ENCODE data around the gene MAPK8IP1.

Gene MAPK8IP1

DNA sequence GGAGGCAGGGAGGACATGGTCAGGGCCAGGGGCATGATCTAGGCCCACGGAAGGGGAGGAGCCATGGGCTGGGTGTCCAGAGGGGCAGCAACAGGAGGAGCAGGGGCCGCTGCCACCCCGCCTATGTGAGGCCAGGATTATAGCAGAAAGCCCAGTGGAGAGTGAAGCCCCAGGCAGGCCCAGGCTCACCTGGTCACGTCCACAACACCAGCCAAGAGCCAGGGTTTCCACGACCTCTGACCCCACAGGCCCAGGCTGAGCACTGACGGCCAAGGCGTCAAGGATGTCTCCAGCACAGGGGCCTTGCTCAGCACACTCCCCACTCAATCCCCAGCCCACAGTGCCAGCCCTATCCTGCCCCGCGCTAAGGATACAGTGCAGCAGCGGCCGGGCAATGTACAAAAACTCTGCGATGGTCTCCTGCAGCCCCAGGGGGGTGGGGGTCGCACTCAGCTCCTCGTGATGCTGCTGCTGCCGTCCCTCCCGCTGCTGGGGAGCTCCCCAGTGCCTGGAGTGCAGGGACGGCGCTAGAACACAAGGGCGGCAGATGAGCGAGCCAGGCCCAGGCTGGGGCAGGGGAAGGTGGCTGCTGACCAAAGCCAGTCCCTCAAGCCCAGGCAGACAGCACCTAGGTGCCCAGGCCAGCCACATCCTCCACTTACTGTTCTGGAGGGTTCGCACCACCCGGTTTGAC lies 28.6 kb downstream of the MAPK8IP1 start:
- no peak for DNase-seq

DNA sequence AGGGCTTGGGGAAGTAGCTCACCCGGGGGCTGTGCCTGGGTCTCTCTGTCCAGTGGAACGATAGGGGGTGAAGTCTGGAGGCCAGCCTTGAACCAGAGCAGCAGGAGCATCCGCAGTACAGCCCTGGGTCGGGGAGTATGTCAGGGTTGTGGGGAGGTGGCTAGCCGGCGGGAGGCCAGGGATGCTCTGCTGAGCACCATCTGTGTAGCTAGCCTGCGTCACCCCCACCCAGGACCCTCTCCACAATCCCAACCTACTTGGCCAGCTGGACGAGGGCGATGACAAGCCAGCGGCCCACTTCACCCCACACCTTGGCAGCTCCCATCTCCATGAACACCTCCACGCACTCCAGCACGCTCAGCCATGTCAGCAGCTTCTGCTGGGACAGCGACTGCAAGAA lies 30.0 kb downstream of the MAPK8IP1 start:
- DNase-seq = no peak

DNA sequence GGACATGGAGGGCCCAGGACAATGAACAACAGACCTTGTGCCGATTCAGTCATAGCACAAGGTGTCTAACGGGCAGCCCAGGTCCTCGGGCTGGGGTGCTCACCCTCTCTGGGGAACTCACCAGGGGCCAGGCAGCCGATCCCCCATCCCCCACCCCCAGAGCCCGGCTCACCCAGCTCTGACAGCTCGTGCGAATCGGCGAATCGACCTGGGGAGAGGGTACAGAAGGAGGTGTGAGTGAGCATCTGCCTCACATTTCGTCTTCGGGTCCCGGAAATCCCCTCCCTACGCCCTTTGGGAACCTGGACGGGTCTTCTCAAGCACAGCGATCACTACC lies 31.8 kb downstream of the MAPK8IP1 start:
- DNase-seq = no peak

DNA sequence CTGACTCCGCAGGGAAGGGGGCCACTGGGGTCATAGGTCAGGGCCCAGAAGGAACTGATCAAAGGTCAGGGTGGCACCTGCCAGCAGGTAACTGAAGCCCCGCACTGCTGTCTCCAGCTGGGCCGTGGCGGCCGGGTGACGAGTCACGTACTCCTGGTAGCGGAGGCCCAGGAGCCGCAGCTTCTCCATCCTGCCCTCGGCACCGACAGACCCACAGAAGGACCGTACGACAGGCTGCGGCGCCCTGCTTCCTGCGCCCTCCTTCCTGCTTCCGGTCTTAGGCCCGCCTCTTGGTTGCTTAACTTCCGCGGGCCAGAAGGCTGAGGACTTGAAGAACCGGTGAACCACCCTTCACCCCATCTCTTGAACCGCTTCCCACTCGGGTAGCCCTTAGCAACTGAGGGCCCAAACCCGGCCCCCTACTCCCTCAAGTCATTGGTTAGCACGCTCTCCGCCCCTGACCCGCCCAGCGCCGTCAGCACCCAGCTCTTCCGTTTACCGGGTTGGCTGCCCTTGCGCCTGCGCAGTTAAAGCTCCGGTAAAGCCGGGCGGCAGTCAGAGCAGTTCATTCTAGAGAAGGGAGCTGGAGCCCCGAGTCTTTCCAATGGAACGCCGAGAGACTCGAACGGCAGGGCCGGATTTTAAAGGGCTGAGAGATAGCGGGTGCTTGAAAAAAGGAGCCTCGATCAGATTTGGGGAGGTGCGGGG lies 32.3 kb downstream of the MAPK8IP1 start, which contains the start of gene PEX16:
PEX16 (minus strand) TSS at position 255 of the 708 bp plus-strand sequence; CDS start at position 189, 66 bp downstream.
- DNase-seq = peak; percentile 79

DNA sequence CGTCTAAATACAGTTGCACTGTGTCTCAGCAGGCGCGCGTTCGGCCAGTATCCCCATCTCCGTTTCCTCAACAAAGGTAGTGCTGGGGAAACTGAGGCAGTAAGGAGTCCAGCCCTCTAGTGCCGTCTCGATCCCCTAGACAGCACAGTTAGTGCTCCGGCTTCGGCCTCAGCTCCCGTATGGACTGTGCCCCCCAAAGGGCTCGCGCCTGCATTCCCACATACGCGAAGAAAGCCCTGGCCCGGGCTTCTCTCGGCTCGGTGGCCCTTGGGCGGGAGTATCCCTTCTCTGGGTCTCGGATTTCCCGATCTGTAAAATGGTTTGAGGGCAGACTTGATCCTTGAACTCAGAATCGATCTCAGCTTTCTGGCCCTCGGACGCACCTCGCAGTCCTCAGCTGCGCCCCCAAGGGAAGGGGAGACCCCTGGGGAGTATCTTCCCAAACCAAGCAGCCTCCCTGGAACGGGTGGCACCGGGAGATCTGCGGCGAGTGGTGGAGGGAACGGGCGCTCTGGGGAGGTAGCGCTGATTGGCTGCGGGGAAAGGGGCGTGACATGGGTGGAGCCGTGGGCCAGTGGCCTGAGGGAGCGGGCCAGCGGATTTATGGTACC lies 33.0 kb downstream of the MAPK8IP1 start:
- no peak for DNase-seq

DNA sequence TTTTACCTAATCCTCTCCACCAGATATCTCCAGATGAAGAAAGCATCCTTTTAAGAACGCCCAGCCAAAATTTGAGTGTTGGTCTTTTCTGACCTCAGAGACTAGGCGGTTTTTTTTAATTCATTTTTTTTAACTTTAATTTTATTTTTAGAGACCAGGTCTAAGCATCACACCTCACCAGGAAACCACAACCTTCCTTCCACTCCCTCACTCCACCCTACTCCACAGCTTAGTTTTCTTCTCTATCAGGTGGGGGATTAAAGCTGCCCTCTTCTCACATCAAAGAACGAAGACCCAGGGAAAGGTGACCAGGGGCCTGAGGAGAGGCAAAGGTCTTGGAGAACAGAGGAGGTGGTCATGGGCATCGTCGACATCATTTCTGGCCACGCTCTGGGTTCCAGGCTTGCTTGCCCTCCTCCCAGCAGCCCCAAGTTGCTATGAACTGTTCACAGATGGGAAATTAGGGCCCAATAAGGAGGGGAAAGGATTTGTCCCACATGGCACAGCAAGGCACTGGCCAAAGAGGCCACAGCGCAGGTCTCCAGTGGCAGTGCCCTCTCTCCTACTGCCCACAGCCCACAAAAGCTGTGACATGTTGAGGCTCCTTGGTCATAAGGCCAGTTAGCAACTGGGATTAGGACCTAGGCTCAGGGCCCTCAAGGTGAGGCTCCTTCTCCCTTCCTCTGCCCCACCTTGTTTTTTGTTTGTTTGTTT lies 33.7 kb downstream of the MAPK8IP1 start:
- DNase-seq = no peak

DNA sequence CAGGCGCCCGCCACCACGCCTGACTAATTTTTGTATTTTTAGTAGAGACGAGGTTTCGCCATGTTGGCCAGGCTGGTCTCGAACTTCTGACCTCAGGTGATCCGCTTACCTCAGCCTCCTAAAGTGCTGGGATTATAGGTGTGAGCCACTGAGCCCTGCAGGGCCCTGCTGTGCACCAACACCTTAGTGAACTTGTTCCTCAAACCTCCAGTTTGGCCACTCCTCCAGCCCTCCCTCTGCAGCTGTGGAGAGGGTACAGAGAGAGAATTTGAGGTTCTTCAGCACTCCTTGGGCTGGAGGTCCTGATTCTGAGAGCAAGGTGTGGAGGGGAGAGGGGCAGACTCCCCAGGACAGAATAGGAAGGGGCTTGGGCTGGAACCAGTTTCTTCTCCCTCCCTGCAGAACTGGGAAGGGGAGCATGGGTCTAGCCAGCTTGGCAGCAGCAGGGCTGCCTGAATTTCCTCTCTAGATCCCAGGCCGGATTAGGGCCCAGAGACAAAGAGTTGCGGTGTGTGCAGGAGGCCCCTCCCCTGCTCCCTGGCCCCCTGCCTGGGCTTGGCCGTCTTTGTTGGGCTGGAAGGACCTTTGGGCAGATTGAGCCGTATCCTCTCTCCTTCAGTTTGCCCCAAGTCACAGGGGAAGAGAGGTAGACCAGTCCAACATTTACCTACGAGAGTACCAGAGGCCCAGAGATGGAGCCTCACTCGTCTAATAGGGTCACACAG lies 34.5 kb downstream of the MAPK8IP1 start:
- no peak for DNase-seq

DNA sequence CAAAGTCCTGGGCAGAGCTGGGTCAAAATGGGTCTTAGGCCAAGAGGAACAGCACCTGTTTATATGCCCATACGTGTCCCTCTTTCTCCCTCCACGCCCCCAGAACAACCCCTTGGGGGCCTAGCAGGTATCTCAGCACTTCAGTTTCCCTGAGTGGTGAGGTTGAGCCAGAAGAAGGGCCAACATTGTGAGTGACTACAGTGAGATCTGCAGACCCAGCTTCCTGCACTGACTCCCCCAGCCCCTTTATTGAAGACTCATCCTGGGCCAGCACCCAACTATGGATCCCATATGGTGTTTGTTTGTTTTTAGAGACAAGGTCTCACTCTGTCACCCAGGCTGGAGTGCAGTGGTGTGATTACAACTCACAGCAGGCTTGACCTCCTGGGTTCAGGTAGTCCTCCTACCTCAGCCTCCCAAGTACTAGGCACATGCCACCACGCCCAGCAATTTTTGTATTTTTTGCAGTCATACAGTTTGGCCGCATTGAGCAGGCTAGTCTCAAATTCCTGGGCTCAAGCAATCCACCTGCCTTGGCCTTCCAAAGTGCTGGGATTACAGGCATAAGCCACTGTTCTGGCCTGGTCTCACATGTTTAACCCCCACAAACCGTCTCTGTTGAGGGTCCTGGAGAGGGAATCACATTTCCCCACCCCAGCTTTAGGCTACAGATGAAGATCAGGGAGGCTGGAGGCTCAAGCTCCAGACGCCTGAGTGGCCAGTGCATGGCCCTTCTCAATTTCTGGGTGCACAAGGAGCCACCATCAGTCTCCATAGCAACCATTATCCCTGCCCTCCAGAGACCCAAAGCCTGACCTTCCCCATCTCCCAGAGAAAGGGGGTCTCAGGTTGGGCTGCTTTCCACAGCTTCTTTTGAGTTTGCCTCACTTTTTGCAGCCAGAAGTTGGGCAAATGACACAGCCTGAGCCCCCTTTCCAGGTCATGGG lies 35.4 kb downstream of the MAPK8IP1 start:
- DNase-seq = no peak

DNA sequence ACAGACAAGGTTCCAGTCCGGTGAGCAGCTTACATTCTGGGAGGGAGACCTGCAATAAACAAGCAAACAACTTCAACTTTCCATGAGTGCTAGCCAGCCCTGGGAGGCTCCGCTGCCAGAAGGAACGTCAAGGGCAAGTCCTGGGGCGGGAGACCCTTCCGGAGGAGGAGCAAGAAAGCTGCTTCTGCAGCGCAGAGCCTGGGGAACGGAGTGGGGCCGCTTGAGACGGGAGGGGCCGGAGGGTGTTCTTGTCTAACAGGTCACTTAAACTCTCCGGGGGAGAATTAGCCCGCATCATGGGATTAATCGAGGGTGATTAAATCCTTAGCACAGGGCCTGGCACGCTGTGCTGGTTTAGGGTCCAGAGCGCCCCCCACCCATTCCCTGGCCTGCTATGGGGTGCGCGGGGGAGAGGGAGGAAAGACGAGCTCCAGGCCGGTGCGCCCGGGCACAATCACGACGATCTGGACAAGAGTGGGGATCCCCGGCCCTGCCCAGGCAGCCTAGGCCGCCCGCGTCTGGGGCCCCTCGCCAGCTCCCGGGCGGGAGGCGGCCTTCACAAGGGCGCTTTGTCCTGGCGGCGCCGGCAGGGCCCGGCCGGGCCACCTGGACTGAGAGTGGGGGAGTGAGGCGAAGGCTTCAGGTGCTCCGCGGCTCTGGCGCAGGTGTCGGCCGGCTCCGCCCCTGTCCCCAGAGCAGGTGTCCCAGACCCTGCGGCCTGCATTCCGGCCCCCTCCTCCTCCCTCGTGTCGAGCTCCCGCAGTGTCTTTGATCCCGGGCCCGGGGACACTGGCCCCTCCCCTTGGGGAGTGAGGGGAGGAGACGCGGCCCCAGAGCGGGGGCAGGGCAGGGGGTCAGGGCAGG lies 36.3 kb downstream of the MAPK8IP1 start:
- peak; percentile 59 for DNase-seq

DNA sequence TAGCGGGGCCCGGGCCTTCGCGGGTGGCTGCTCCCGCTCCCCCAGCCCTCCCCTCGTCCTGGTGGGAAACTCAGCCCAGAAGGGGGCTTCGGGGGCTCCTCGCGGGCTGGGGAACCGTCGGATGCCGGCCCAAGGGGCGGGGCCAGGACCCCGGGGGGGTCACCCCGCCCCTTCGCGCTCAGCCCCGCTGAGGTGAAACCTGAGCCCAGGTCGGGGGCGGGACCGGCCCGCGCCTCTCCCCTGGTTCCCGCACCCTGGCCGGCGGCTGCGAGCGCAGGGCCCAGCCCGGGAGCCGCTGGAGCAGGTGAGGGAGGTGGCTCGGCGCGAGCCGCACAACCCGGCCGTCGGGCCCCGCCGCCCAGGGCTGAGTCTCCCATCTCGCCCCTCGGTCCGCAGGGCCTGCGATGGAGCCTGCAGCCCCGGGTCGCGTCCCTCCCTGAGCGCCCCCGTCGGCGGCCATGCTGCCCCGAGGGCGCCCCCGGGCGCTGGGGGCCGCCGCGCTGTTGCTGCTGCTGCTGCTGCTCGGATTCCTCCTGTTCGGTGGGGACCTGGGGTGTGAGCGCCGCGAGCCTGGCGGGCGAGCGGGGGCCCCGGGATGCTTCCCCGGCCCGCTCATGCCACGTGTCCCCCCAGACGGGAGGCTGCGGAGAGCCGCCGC lies 37.1 kb downstream of the MAPK8IP1 start, which contains the start of gene LARGE2:
LARGE2 (plus strand) TSS at position 232 of the 658 bp plus-strand sequence; CDS start at position 459, 227 bp downstream.
- DNase-seq = peak; percentile 21

DNA sequence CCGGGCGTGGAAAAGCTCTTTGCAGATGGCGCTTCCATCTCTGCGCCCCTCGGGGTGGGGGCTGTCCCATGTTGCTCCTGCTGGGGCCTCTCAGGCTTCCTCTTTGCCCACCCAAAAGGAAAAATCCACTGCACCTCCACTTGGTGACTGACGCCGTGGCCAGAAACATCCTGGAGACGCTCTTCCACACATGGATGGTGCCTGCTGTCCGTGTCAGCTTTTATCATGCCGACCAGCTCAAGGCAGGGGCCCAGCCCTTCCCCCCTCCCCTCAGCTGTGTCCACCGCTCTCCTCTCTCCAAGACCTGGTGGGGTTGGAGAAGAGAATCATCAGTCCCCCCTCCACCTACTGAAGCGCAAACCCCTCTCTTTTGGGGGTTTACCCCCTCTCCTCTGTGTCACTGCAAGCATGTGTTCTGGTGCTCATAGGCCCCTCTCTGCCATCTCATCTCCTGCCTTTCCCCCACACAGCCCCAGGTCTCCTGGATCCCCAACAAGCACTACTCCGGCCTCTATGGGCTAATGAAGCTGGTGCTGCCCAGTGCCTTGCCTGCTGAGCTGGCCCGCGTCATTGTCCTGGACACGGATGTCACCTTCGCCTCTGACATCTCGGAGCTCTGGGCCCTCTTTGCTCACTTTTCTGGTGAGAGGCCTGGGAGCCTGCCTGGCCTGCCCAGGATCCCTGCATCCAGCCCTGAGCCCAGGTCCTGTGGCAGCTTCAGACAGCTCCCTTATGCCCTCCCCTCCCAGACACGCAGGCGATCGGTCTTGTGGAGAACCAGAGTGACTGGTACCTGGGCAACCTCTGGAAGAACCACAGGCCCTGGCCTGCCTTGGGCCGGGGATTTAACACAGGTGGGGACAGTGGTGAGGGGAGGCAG lies 38.8 kb downstream of the MAPK8IP1 start:
- no peak for DNase-seq

DNA sequence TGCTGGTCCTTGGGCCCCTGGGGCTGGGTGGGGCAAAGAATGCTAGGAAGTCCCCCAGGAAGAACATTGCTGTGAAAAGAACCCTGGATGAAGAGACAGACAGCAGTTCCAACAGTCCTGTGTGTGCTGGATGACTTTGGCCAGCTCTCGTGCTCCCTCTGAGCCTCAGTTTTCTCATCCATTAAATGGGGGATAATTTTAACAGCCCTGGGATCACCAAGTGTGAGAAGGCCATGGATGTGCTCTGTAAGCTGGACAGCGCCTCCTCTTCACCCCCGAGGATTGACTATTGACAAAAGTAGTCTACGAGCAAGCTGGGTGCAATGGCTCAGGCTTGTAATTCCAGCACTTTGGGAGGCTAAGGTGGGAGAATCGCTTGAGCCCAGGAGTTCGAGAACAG lies 39.5 kb downstream of the MAPK8IP1 start:
- no peak for DNase-seq

DNA sequence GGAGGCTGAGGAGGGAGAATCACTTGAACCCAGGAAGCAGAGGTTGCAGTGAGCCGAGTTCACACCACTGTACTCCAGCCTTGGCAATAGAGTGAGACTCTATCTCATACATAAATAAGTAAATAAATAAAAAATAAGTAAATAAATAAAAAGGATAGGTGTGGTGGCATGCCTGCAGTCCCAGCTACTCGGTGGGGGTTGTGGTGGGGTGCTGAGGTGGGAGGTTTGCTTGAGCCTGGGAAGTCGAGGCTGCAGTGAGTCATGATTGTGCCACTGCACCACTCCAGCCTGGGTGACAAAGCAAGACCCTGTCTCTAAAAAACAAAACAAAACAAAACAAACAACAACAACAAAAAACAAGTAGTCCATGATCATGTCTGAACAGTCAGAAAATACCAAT lies 40.1 kb downstream of the MAPK8IP1 start:
- no peak for DNase-seq

DNA sequence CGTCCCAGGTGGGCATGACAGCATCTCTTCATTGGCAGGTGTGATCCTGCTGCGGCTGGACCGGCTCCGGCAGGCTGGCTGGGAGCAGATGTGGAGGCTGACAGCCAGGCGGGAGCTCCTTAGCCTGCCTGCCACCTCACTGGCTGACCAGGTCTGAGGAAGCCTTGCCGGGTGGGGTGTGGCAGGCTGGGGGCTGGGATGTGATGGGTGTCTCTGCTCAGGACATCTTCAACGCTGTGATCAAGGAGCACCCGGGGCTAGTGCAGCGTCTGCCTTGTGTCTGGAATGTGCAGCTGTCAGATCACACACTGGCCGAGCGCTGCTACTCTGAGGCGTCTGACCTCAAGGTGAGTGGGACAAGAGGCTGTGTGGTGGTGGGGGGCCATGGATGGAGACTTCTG lies 40.5 kb downstream of the MAPK8IP1 start:
- DNase-seq = no peak

DNA sequence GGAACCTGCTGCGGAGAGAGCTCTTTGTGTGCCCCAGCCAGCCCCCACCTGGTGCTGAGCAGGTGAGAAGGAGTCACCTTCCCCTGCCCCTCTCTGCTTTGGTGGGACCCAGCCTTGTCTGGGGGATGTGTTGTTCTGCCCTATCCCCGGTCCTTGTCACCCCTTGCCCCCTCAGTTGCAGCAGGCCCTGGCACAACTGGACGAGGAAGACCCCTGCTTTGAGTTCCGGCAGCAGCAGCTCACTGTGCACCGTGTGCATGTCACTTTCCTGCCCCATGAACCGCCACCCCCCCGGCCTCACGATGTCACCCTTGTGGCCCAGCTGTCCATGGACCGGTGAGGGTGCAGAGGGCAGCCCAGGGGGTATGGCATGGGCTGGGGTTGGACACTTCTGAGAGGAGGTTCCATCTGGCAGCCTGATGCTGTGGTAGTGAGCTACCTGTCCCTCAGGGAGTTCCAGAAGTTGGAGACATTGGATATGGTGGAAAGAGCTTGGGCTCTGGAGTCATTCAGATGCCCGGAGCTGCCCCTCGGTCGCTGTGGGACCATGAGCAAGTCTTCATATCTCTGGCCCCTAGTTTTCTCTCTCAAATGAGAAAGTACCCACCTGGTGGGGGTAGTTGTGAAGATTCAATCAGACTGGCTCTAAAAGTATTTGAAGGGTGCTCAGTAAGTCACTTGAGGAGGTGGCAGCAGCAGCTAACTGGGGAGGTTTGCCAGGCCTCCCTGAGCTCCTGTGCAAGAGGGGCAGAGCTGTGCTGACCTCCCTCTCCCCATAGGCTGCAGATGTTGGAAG lies 41.3 kb downstream of the MAPK8IP1 start:
- DNase-seq = no peak

DNA sequence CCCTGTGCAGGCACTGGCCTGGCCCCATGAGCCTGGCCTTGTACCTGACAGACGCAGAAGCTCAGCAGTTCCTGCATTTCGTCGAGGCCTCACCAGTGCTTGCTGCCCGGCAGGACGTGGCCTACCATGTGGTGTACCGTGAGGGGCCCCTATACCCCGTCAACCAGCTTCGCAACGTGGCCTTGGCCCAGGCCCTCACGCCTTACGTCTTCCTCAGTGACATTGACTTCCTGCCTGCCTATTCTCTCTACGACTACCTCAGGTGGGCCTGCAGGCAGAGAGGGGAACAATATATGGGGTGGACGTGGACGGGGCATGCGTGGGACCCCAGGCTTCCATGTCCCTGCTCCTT lies 41.9 kb downstream of the MAPK8IP1 start:
- no peak for DNase-seq

DNA sequence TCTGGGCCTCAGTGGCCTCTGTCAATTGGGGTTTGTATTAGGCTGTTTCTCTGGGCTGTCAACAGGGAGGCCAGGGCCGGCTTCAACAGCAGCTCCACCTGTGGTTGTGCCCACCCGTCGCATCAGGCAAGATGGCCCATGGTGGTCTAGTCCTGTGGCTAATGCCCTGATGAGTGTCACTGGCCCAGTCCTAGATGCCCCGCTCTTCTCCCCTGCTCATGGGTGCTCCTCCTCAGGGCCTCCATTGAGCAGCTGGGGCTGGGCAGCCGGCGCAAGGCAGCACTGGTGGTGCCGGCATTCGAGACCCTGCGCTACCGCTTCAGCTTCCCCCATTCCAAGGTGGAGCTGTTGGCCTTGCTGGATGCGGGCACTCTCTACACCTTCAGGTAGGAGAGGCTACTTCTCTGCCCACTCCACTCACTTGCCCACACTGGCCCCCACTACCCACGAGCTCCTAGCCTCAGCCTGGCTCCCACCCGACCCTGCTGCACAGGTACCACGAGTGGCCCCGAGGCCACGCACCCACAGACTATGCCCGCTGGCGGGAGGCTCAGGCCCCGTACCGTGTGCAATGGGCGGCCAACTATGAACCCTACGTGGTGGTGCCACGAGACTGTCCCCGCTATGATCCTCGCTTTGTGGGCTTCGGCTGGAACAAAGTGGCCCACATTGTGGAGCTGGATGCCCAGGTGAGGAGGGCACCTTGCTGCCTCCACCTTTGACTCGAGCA lies 42.4 kb downstream of the MAPK8IP1 start:
- DNase-seq = no peak

Measured in NCI-H510A (cell line).